GM12878 (cell line): Measurements from ENCODE around the gene DYNLT5.

Source experiments
- ETV6 ChIP-seq, 2 experiments: fragments of 450-650 bp in 1 of 2; IDR thresholded peaks in 1 of 2; conservative IDR thresholded peaks in 1 of 2; 2 replicates each; pipeline ENCODE4 v1.6.1; 2014; ENCODE audit warnings: antibody characterized with exemption in 1 of 2, borderline replicate concordance in 1 of 2, low read depth in 1 of 2, mild to moderate bottlenecking in 1 of 2, moderate library complexity in 1 of 2
- NRF1 ChIP-seq: conservative IDR thresholded peaks from 2 replicates; pipeline ENCODE4 v1.6.1; 2011; ENCODE audit warnings: mild to moderate bottlenecking, low read depth, low read length, improper control_type of control experiment
- ZNF274 ChIP-seq: IDR thresholded peaks from one replicate; pipeline ENCODE4 v1.8.0; 2011; ENCODE audit not compliant: insufficient read length, insufficient read depth
- ZNF622 ChIP-seq: fragments of 450-650 bp; IDR thresholded peaks from 2 replicates; pipeline ENCODE4 v1.6.1; 2017; ENCODE audit warnings: mild to moderate bottlenecking, inconsistent platforms
- TF ChIP-seq, protein P1 (sequence below): IDR thresholded peaks from 2 replicates; pipeline ENCODE4 v1.6.1; 2012; ENCODE audit warnings: low read depth, low read length, improper control_type of control experiment
- TF ChIP-seq, protein P2 (sequence below), 3 experiments: IDR thresholded peaks in 2 of 3; conservative IDR thresholded peaks in 1 of 3; 2 replicates each; pipeline ENCODE4 v1.5.1; 2011; ENCODE audit warnings: low read depth in 3 of 3, low read length in 3 of 3, mild to moderate bottlenecking in 3 of 3, control low read depth in 2 of 3, moderate library complexity in 2 of 3, inconsistent platforms in 1 of 3, mixed read lengths in 1 of 3; ENCODE audit not compliant: control insufficient read depth in 2 of 3, insufficient read depth in 1 of 3; ENCODE audit errors: extremely low read depth in 1 of 3

DNA sequence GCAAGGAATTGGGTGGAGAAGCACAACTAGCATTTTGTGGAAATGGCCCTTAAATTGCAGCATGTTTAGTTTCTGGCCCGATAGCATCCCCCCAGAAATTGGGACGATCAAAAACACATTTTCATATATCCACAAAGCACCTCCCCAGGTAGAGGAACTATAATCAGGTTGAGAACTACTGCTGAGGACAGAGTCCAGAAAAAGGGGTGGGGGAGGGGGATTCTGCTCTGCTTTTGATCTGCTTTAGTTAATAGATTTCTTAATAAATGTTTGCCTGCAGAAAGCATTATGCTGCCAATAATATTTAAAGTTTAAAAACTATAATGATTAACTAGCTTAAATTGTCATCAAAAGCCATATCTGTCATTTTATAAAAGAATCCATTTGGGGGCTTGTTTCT lies 14.4 kb upstream of the DYNLT5 start:
- TF ChIP-seq, protein P1, sequence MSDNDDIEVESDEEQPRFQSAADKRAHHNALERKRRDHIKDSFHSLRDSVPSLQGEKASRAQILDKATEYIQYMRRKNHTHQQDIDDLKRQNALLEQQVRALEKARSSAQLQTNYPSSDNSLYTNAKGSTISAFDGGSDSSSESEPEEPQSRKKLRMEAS, result no peak
- TF ChIP-seq ETV6 (conservative IDR thresholded peaks at IDR 0.05 in 1 of 2, IDR thresholded peaks at IDR 0.05 in 1 of 2; ENCODE audit: borderline replicate concordance in 1 of 2, low read depth in 1 of 2), result no peak
- TF ChIP-seq, protein P2, sequence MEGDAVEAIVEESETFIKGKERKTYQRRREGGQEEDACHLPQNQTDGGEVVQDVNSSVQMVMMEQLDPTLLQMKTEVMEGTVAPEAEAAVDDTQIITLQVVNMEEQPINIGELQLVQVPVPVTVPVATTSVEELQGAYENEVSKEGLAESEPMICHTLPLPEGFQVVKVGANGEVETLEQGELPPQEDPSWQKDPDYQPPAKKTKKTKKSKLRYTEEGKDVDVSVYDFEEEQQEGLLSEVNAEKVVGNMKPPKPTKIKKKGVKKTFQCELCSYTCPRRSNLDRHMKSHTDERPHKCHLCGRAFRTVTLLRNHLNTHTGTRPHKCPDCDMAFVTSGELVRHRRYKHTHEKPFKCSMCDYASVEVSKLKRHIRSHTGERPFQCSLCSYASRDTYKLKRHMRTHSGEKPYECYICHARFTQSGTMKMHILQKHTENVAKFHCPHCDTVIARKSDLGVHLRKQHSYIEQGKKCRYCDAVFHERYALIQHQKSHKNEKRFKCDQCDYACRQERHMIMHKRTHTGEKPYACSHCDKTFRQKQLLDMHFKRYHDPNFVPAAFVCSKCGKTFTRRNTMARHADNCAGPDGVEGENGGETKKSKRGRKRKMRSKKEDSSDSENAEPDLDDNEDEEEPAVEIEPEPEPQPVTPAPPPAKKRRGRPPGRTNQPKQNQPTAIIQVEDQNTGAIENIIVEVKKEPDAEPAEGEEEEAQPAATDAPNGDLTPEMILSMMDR (IDR thresholded peaks at IDR 0.05 in 2 of 3, conservative IDR thresholded peaks at IDR 0.05 in 1 of 3; ENCODE audit: control insufficient read depth in 2 of 3, extremely low read depth in 1 of 3, insufficient read depth in 1 of 3, low read depth in 3 of 3, low read length in 3 of 3), result no peak
- TF ChIP-seq ZNF622, result no peak
- no peak for TF ChIP-seq NRF1
- no peak for TF ChIP-seq ZNF274
